ENCODE measurements around the gene PAK5. TPM values are rescaled to one million over a fixed set of nuclear protein-coding genes. Genes with fewer than 3 reads are reported as not detected.
A peak's percentile ranks its signal among the peaks of the same experiment; 100 is the strongest.

PAK5 gene
- total RNA-seq, 4 donors from 2014 or later = 0.05 to 6.6 (median 0.54) TPM; not detected in 1

DNA sequence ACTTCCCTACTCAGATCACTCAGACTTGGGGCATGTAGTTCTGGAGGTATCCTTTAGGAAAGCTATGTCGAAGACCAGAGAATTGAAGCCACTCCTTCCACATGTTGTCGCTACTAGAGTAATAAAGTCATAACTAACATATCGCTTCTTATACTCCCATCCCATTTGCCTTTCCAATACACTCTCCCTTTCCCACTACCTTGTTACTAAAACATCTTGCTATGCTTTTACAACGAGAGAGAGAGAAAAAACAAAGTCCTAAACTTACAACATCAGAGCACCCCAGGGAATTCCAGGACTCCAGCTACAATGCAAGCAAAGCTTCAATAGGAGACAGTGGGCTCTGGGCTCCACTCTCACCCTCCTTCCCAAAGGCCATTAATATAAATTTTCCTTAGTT is 329.6 kb downstream of the PAK5 start:
- TF ChIP-seq, protein P1, sequence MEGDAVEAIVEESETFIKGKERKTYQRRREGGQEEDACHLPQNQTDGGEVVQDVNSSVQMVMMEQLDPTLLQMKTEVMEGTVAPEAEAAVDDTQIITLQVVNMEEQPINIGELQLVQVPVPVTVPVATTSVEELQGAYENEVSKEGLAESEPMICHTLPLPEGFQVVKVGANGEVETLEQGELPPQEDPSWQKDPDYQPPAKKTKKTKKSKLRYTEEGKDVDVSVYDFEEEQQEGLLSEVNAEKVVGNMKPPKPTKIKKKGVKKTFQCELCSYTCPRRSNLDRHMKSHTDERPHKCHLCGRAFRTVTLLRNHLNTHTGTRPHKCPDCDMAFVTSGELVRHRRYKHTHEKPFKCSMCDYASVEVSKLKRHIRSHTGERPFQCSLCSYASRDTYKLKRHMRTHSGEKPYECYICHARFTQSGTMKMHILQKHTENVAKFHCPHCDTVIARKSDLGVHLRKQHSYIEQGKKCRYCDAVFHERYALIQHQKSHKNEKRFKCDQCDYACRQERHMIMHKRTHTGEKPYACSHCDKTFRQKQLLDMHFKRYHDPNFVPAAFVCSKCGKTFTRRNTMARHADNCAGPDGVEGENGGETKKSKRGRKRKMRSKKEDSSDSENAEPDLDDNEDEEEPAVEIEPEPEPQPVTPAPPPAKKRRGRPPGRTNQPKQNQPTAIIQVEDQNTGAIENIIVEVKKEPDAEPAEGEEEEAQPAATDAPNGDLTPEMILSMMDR (IDR thresholded peaks at IDR 0.05) = no peak
- TF ChIP-seq EP300 (IDR thresholded peaks at IDR 0.05) = no peak
- no peak for TF ChIP-seq POLR2AphosphoS5 (IDR thresholded peaks at IDR 0.05)
- TF ChIP-seq POLR2A (IDR thresholded peaks at IDR 0.05) = no peak
- WGBS, 2 donors (ENCODE audit: low coverage in 1 of 2) = 40 to 60% methylated on average over 3 to 4 of the region's 4 CpGs
- Histone ChIP-seq H3K27me3 (peaks cover 79% of the 10 kb centered on the region), H3K27ac (no peak overlapping the region), H3K9me3 (no peaks in the 10 kb centered on the region), H3K4me1 (peaks cover 0 to 25% (median 0%) of the 10 kb centered on the region in 3 donors), H3K4me3 (no peak overlapping the region), H3K36me3 (no peaks in the 10 kb centered on the region)
- ATAC-seq = no peak

DNA sequence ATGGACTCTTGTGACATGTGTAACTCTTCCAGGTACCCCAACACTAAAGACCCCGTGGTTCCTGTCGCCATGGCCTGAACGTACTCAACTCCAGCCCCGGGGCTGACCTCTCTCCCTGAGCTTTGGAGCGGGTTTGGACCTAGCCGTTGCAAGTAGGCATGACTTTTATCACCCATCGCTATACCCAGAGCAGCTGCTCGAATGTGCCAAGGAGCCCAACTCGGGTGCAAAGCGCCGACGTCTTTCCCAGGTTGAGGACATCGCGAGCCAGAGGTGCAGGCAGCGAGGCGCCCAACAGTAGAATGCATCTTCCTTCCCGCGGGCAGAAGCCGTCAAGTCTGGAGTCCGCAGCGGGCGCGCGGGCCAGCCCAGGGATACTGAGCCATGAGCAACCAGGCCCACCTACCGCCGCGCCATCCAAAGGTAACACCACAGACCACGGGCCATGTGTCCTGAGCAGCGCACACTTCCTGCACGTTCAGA is 330.1 kb downstream of the PAK5 start:
- no peak for TF ChIP-seq POLR2AphosphoS5 (IDR thresholded peaks at IDR 0.05)
- no peak for TF ChIP-seq EP300 (IDR thresholded peaks at IDR 0.05)
- 7% methylated on average over 7 of the region's 30 CpGs; no CpG with 5 or more reads in 1 of the 2 donors for WGBS, 2 donors (ENCODE audit: low coverage in 1 of 2)
- H3K27me3 ChIP-seq = peaks cover 77% of the 10 kb centered on the region
- no peaks in the 10 kb centered on the region for H3K9me3 ChIP-seq
- H3K4me1 ChIP-seq = peaks cover 0 to 23% (median 0%) of the 10 kb centered on the region in 3 donors
- H3K36me3 ChIP-seq = no peaks in the 10 kb centered on the region
- H3K4me3 ChIP-seq = no peak overlapping the region
- ATAC-seq = no peak
- no peak overlapping the region for H3K27ac ChIP-seq

DNA sequence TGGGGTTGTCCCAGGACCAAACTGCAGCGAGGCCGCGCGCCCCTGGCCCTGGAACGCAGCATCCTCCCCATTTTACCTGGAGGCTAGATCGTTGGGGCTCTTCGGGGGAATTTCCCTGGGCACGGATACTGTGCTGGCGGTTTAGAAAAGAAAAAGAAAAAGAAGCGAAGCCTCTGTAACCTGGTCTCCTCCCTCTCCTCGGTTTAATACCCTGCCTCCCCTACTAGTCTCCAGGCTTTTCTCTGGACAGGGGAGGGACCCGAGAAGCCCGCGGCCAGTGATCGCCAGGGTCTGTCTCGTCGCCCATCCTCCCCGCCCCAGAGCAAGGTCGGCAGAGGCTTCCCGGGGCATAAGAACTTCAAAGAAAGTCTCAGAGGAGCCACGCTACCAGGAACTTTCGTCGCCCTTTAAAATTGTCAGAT is 330.6 kb downstream of the PAK5 start:
- no peak overlapping the region for H3K4me3 ChIP-seq
- no peak overlapping the region for H3K27ac ChIP-seq
- H3K27me3 ChIP-seq = peaks cover 77% of the 10 kb centered on the region
- ATAC-seq = no peak
- no peaks in the 10 kb centered on the region for H3K9me3 ChIP-seq
- no peaks in the 10 kb centered on the region for H3K36me3 ChIP-seq
- WGBS, 2 donors (ENCODE audit: low coverage in 1 of 2) = 2 to 9% methylated on average over 10 to 16 of the region's 23 CpGs
- TF ChIP-seq POLR2AphosphoS5 (IDR thresholded peaks at IDR 0.05) = no peak
- no peak for TF ChIP-seq POLR2A (IDR thresholded peaks at IDR 0.05)
- TF ChIP-seq EP300 (IDR thresholded peaks at IDR 0.05) = no peak
- TF ChIP-seq, protein P1 (IDR thresholded peaks at IDR 0.05) = no peak
- peaks cover 0 to 23% (median 0%) of the 10 kb centered on the region in 3 donors for H3K4me1 ChIP-seq

DNA sequence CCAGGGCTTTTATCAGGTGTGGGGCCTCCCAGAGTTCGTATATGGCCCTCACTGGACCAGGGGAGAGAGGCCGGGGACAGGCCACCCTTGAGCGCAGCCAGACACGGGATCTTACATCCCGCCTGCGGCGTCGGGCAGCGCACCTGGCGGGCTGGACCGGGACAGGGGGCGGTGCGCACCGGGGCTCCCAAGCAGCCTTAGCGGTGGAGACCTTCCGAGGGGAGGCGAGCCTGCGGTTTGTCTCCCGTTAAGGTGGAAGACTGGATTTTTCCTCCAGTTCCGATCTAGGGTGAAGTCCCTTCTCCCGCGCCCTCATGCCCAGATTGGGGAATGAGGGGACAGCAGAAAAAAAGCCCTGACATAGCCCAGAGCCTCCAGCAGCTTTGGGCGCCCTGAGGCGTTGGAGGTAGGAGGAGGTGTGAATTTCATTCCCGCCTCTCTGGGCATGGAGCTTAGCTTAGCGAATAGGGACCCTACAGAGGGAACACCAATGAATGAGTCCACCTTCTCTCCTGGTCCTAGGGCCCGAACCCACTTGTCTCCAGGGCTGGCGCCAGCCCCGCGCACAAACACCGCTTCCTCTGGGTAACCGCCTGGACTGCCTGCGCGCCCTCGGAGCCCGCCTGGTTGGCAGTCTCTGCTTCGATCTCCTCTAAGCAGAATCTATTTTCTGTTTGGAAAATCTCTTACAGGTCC is 331.2 kb downstream of the PAK5 start:
- WGBS, 2 donors (ENCODE audit: low coverage in 1 of 2) = 0 to 10% methylated on average over 2 to 11 of the region's 37 CpGs
- Histone ChIP-seq H3K27me3 (peaks cover 77% of the 10 kb centered on the region), H3K4me1 (peaks cover 0 to 23% (median 0%) of the 10 kb centered on the region in 3 donors), H3K4me3 (no peak overlapping the region), H3K27ac (no peak overlapping the region), H3K36me3 (no peaks in the 10 kb centered on the region), H3K9me3 (no peaks in the 10 kb centered on the region)
- TF ChIP-seq, protein P1 (IDR thresholded peaks at IDR 0.05) = no peak
- TF ChIP-seq EP300 (IDR thresholded peaks at IDR 0.05) (no peak), POLR2A (IDR thresholded peaks at IDR 0.05) (no peak), POLR2AphosphoS5 (IDR thresholded peaks at IDR 0.05) (no peak)
- no peak for ATAC-seq

DNA sequence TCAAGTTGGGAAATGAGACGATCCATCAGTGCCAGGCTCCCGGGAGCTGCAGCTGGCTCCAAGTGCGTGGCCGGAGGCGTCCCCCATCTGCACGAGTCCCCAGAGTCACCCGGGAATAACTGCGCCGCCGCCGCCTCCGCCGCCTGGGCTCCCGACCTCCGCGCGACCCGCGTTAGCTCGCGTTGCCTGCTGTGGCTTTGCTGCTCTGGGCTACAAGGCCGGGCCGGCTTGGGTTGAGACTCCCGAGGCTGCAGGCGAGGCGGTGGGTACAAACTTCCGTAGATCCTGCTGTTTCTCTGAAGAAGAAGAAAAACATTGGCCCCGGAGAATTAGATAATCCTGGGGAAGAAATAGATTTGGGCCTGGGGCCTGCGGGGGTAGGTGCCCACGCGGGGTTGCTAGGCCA is 331.9 kb downstream of the PAK5 start:
- WGBS, 2 donors (ENCODE audit: low coverage in 1 of 2) = 7 to 16% methylated on average over 3 to 5 of the region's 31 CpGs
- Histone ChIP-seq H3K4me3 (peak overlapping the region in 1 of 2 donors; percentile 23), H3K27me3 (peaks cover 77% of the 10 kb centered on the region), H3K4me1 (peaks cover 0 to 23% (median 0%) of the 10 kb centered on the region in 3 donors), H3K36me3 (no peaks in the 10 kb centered on the region), H3K27ac (no peak overlapping the region), H3K9me3 (no peaks in the 10 kb centered on the region)
- ATAC-seq = no peak
- TF ChIP-seq POLR2A (IDR thresholded peaks at IDR 0.05) (no peak), EP300 (IDR thresholded peaks at IDR 0.05) (no peak), POLR2AphosphoS5 (IDR thresholded peaks at IDR 0.05) (no peak)
- TF ChIP-seq, protein P1 (IDR thresholded peaks at IDR 0.05) = no peak
